GM18507 (cell line): ENCODE measurements around the gene TSHZ3.

Source experiments
- DNase-seq: peaks from one replicate; pipeline ENCODE4 v3.0.0; 2011; ENCODE audit warnings: low read depth; ENCODE audit not compliant: insufficient read length; ENCODE audit errors: extremely low spot score
- FAIRE-seq: peaks from 2 replicates; lab custom pipeline; 2011; peaks lifted over from hg19 to GRCh38; lab: Jason Lieb, UNC

The TSHZ3 gene

DNA sequence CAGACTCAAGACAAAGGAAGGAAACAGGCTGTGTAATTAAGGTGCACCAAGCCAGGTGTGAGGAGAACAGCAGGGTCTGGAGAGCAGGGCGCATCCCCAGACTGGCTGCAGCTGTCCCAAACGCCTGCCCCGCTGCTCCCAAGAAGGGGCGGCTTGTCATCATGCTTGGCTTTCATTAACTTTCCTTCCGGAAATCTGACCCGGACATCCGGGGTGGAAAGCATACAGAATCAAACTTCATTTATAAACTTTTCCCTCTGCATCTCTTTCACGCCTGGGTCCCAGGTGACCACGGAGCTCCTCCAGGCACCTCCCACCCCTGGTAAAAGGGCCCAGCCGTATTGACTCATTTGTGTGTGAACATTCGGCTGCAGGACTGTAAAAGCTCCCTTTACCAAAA is 31.7 kb downstream of the TSHZ3 start:
- no peak for DNase-seq
- FAIRE-seq = no peak

GRCh38 chr19:31317093-31317492 is 32.1 kb downstream of the TSHZ3 start:
- FAIRE-seq = no peak
- no peak for DNase-seq

DNA sequence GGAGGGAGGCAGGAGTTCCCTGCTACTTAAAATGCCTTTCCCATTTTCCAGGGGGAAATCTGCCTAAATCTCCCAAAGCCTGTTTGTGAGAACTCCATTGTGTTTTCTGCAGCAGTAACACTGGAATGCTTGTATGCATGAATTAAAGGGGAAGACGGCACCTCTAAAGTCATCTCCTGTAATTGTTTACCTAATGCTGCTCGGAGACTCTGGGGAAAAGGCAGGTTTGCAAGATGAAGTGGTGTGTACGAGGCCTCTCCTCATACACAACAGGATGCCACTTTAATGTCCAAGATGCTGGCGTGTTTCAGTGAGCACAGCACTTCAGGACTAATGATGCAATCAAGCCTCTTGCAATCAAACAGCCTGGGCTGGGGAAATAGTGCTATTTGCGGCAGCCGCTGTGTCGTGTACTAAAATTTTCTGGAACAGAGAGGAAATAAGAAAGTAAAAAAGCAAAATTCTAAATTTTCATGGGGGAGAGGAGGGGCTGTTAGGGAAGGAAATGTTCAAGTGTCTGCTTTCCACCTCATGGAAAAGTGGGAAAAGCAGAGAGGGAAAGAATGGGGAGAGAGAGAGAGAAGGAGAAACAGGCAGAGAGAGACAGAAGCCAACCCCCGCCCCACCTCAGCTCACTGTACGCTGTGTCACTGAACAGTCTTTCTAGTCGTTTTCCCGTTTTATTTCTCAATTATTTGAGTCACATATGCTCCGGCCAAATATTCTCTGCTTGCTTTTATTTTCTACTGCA is 32.9 kb downstream of the TSHZ3 start:
- DNase-seq (no peak), FAIRE-seq (no peak)

GRCh38 chr19:31315652-31316051 is 33.6 kb downstream of the TSHZ3 start:
- no peak for FAIRE-seq

GRCh38 chr19:31314849-31315629 is 34.2 kb downstream of the TSHZ3 start:
- FAIRE-seq (no peak), DNase-seq (no peak)

More at GRCh38 chr19:31315652-31316051, 33.6 kb downstream of the TSHZ3 start:
- DNase-seq = no peak

DNA sequence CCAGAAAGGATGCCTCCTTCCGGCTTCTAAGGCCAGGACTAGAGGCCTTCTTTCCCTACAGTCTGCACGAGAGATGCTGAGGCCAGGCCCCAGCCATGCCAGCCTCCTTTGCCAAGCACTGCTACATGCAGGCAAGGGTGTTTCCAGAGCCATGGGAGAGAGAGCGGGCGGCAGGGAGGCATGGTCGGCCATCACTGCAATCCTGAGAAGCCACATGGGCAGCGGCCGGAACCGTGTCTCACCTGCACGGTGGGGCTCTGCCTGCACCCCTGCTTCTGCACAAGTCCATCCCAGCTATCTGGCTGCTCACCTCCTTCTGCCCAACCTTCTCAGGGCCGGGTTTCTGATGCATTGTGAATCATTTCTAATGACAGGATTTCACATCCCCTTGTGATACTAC is 35.1 kb downstream of the TSHZ3 start:
- DNase-seq (no peak), FAIRE-seq (no peak)

GRCh38 chr19:31313291-31314030 is 35.8 kb downstream of the TSHZ3 start:
- DNase-seq (no peak), FAIRE-seq (no peak)

DNA sequence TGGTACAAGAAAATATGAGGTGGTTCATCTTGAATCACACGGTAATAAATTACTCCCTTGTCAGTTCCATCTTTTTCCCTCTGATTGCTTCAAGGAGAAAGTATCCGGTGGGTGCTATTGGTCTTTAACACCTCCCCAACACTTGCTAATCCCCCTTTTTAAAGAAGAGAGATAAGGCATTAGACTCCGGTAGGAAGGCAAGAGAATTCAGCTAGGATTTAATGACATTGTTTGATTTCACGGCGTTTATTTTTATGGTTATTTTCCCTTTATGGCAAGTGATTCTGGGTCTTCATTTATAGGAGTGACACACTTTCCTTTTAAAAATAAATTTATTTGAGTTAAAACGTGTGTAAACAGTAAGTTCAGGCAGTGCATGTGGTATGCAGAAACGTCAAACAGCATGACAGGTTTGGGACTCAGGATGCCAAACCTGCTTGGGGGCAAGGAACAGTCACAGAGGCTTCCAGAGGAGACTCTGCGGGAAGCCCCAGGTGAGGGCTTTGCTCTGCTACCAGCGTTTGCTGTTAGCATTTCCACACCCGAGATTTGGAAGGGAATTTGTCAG is 36.5 kb downstream of the TSHZ3 start:
- no peak for DNase-seq
- no peak for FAIRE-seq

- FAIRE-seq (no peak), DNase-seq (no peak)
Measured at GRCh38 chr19:31312009-31312676, 37.1 kb downstream of the TSHZ3 start.

DNA sequence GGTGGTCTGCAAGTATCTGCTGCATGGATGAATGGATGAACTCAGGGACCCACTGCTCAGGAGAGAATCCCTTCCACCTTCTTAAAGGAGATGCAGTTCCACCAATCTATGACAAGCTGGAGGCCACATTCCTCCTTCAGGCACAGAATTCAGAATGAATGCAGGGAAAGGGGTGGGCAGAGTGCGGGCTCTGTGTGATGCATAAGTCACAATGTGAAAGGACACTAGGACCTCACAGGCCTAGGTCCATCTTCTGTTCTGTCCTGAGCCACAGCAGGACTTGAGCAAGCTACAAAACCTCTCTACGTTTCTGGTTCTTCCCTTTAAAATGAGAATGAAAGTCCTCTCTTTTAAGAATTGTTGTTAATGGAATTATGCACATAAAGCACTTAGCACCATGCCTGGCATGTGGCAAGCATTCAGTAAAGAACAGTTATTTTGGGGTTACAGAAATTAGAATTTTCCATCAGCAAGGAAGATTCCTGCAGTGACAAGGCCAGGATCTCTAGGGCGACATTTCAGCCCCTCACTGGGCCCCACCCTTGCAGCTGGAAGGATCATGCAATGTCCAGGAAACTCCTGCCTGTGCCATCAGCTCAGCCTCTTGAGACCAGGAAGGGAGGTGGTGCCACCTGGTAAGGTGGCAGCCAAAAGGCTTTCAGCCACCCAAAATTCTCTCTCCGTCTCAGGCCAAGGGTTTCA is 38.7 kb downstream of the TSHZ3 start:
- no peak for DNase-seq
- FAIRE-seq = no peak

DNA sequence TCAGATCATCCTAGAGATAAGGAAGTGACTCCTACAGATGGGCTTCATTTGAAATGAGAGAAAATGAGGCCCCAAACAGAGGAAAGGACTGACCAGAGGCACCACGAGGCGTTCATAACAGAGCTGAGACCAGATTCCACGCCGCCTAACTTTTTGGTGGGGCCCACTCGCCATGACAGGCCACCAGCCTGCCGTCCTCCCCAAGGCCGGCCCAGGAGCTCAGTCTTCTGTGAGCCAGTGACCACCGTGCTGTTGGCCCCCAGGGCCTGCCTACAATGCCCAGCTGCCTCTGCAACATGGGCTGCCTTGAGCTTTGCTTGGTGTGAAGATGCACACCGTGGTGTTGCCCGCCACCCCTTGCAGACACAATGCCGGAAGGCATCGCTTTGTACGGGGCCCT is 40.5 kb downstream of the TSHZ3 start:
- DNase-seq = no peak
- FAIRE-seq = no peak

DNA sequence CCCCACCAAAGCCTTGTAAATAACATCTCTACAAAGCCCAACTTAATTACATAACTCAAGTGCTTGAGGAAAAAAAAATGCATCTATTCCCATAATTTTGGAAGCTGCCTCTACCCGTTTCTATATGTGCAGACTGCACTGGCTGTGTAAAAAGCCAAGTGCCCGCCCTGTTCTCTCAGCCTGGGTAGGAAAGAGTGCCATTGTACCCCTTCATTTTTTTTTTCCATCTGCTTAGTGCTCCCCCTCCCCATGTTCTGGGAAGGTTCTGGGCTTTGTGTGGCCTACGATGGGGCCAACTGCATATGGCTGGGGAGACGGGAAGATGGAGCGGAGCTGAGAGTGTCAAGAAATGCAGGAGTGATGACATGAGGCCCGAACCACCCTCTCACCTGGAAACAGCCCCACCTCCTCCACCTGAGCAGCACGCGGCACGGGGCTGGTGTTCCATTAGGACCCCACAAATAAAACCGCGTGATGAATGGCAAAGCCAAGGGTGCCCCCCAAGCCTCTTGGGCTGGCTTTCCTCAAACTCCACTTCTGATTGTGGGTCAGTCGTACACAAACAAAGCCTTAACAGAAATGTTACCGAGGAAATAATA is 42.1 kb downstream of the TSHZ3 start:
- DNase-seq = no peak
- FAIRE-seq = no peak

DNA sequence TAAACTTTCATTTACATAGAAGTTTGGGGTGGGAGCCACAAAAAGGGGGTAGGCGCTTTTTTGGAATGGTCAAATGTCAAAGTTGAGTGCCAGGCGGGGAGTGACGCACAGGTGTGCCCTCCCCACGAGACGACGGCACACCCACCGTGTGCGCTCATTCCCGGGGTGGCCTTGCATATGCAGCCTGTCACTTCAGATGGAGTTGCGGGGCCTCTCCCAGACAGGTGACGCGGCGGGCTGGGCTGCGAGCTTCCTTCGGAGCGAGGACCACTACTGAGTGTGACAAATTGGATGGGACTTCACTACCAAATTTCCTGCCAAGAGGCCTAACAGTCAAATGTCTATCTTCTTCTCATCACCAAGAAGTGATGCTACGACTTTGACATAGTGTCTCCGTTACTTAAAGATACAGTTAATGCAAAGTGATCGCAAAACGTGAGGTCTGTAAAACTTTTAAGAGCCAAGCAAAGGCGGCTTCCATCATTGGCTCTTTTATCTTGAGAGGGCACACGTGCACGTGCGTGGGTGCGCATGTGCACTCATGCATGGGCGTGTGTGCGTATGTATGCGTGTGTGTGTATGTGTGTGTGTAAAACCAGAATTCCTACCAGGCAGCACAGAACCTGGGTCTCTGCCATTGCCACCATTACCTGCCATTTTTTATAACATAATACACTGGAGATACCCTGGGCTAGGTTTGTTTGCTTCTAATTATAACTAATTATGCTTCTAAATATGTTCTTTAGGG is 43.1 kb downstream of the TSHZ3 start:
- DNase-seq (no peak), FAIRE-seq (no peak)

DNA sequence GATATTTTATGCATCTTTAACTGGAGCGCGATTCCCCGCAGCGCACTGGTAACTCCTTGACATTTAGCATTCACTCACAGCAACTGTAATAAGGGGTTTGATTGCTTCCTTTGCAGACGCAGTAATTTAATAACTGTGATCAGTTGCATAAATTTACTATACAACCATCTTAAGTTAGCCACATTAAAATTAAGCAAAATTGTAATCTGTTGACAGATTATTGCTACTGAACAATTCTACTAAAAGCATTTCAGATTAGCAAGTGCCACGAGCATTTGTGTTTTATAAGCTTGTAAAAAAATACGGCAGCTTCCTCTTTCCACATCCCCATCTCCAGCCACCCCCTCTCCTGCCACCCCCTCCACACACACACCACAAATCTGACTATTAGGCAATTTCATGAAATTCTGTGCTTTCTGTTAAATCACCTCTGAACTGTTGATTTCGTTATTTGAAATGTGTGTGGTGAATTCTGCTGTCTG is 44.4 kb downstream of the TSHZ3 start:
- DNase-seq (no peak), FAIRE-seq (no peak)

- DNase-seq (no peak), FAIRE-seq (no peak)
Measured at GRCh38 chr19:31303262-31303815, 45.9 kb downstream of the TSHZ3 start.

GRCh38 chr19:31301306-31301980 is 47.8 kb downstream of the TSHZ3 start:
- DNase-seq (no peak), FAIRE-seq (no peak)

GRCh38 chr19:31300422-31300821 is 48.8 kb downstream of the TSHZ3 start:
- FAIRE-seq (no peak), DNase-seq (no peak)
